ENCODE results near the gene MRPL17.

The MRPL17 gene

GRCh38 chr11:6681949-6682348, 1.2 kb downstream of the MRPL17 start:
- TF ChIP-seq CTCF (conservative IDR thresholded peaks at IDR 0.05; ENCODE audit: low read length), result no peak
- peak; percentile 32 for DNase-seq (ENCODE audit: low read depth)
- H3K4me3 ChIP-seq (ENCODE audit: low read length), result peak overlapping the region; percentile 99

- no peak for TF ChIP-seq CTCF (conservative IDR thresholded peaks at IDR 0.05; ENCODE audit: low read length)
- DNase-seq (ENCODE audit: low read depth), result no peak
- peak overlapping the region; percentile 99 for H3K4me3 ChIP-seq (ENCODE audit: low read length)
Measured at GRCh38 chr11:6681505-6681904, 1.6 kb downstream of the MRPL17 start.

- DNase-seq (ENCODE audit: low read depth), result no peak
- TF ChIP-seq CTCF (conservative IDR thresholded peaks at IDR 0.05; ENCODE audit: low read length), result no peak
- no peak overlapping the region for H3K4me3 ChIP-seq (ENCODE audit: low read length)
Measured at GRCh38 chr11:6677018-6677417, 6.1 kb downstream of the MRPL17 start.

- no peak overlapping the region for H3K4me3 ChIP-seq (ENCODE audit: low read length)
- DNase-seq (ENCODE audit: low read depth), result no peak
- no peak for TF ChIP-seq CTCF (conservative IDR thresholded peaks at IDR 0.05; ENCODE audit: low read length)
Measured at GRCh38 chr11:6674862-6675261, 8.3 kb downstream of the MRPL17 start.

GRCh38 chr11:6674219-6674597, 8.9 kb downstream of the MRPL17 start:
- DNase-seq (ENCODE audit: low read depth), result no peak
- no peak overlapping the region for H3K4me3 ChIP-seq (ENCODE audit: low read length)
- TF ChIP-seq CTCF (conservative IDR thresholded peaks at IDR 0.05; ENCODE audit: low read length), result no peak

GRCh38 chr11:6673523-6674218, 9.5 kb downstream of the MRPL17 start:
- DNase-seq (ENCODE audit: low read depth), result no peak
- H3K4me3 ChIP-seq (ENCODE audit: low read length), result no peak overlapping the region
- TF ChIP-seq CTCF (conservative IDR thresholded peaks at IDR 0.05; ENCODE audit: low read length), result no peak

- no peak for DNase-seq (ENCODE audit: low read depth)
- no peak for TF ChIP-seq CTCF (conservative IDR thresholded peaks at IDR 0.05; ENCODE audit: low read length)
- no peak overlapping the region for H3K4me3 ChIP-seq (ENCODE audit: low read length)
Measured at GRCh38 chr11:6671991-6672390, 11.1 kb downstream of the MRPL17 start.

Measured in AG10803 (cell line).